ENCODE measurements around the gene CDH18.

The CDH18 gene

GRCh38 chr5:19479562-19479961 lies 508.4 kb downstream of the CDH18 start:
- DNase-seq (ENCODE audit: low read depth, low spot score), result no peak

GRCh38 chr5:19462019-19462418 lies 526.0 kb downstream of the CDH18 start:
- DNase-seq (ENCODE audit: low read depth, low spot score), result peak; percentile 22

GRCh38 chr5:19424506-19424905 lies 563.5 kb downstream of the CDH18 start:
- DNase-seq (ENCODE audit: low read depth, low spot score), result no peak
